Upper lobe of right lung (tissue), 1 donor: Measurements from ENCODE around the gene ERC2. TPM values are rescaled to one million over a fixed set of nuclear protein-coding genes. Genes with fewer than 3 reads are reported as not detected.

ENCODE experiments used
- ATAC-seq: fragments of 200-7000 bp; cut with Tn5 transposase; one replicate; pipeline ENCODE4 v1.9.1; 2020; ENCODE audit warnings: mild to moderate bottlenecking, moderate library complexity
- DNase-seq: peaks from one replicate; pipeline ENCODE4 v3.0.0-alpha.2; 2020
- H3K27ac ChIP-seq: fragments of 200-600 bp; one replicate; pipeline ENCODE4 v1.8.0; 2022
- H3K27me3 ChIP-seq: fragments of 200-600 bp; one replicate; pipeline ENCODE4 v1.8.0; 2022; ENCODE audit warnings: mild to moderate bottlenecking
- H3K36me3 ChIP-seq: fragments of 200-600 bp; one replicate; pipeline ENCODE4 v1.8.0; 2022
- H3K4me1 ChIP-seq: fragments of 200-600 bp; one replicate; pipeline ENCODE4 v1.8.0; 2022
- H3K4me3 ChIP-seq: fragments of 200-600 bp; one replicate; pipeline ENCODE4 v1.8.0; 2022; ENCODE audit warnings: mild to moderate bottlenecking
- H3K9me3 ChIP-seq: fragments of 200-600 bp; one replicate; pipeline ENCODE4 v1.8.0; 2022
- CTCF ChIP-seq: fragments of 200-600 bp; IDR thresholded peaks from one replicate; pipeline ENCODE4 v1.8.0; 2022; ENCODE audit warnings: antibody characterized with exemption
- intact Hi-C: fragments of 100-400 bp; cut with DNase I; formaldehyde crosslinking; loops from one replicate; pipeline ENCODE4 v1.11.0; 2022
- total RNA-seq: library from RNA; stranded (reverse); fragmentation: NEBNext Ultra II Directional; extraction: Animal tissue kit (Norgen Biotek cat#: 25700); gene quantifications from one replicate; pipeline ENCODE4 v1.2.1, GENCODE V29; 2021
- donor health status: DM: no; HTN: yes; CAD: no; lungs with severe emphysema.

ERC2 gene
- total RNA-seq, 1 donor from 2014 or later, result 1.4 TPM

- ATAC-seq (no peak), DNase-seq (no peak)
- H3K27ac ChIP-seq, result no peak overlapping the region
- no peak overlapping the region for H3K4me3 ChIP-seq
- no peaks in the 10 kb centered on the region for H3K27me3 ChIP-seq
- no peaks in the 10 kb centered on the region for H3K9me3 ChIP-seq
- H3K4me1 ChIP-seq, result no peaks in the 10 kb centered on the region
- intact Hi-C loops, result no loop called here
- no peak for TF ChIP-seq CTCF
- no peaks in the 10 kb centered on the region for H3K36me3 ChIP-seq
Observed at GRCh38 chr3:56055951-56056350, 412.3 kb downstream of the ERC2 start.

GRCh38 chr3:56055546-56055945 lies 412.7 kb downstream of the ERC2 start:
- ATAC-seq (no peak), DNase-seq (no peak)
- Histone ChIP-seq H3K36me3 (no peaks in the 10 kb centered on the region), H3K4me1 (no peaks in the 10 kb centered on the region), H3K27ac (no peak overlapping the region), H3K9me3 (no peaks in the 10 kb centered on the region), H3K27me3 (no peaks in the 10 kb centered on the region), H3K4me3 (no peak overlapping the region)
- TF ChIP-seq CTCF, result no peak
- intact Hi-C loops, result no loop called here

- Histone ChIP-seq H3K4me1 (no peaks in the 10 kb centered on the region), H3K9me3 (no peaks in the 10 kb centered on the region), H3K4me3 (no peak overlapping the region), H3K27ac (no peak overlapping the region), H3K27me3 (no peaks in the 10 kb centered on the region), H3K36me3 (no peaks in the 10 kb centered on the region)
- DNase-seq (no peak), ATAC-seq (no peak)
- TF ChIP-seq CTCF, result no peak
- intact Hi-C loops, result no loop called here
Observed at GRCh38 chr3:56054844-56055243, 413.4 kb downstream of the ERC2 start.

- Histone ChIP-seq H3K4me3 (no peak overlapping the region), H3K27ac (no peak overlapping the region), H3K9me3 (no peaks in the 10 kb centered on the region), H3K4me1 (no peaks in the 10 kb centered on the region), H3K27me3 (no peaks in the 10 kb centered on the region), H3K36me3 (no peaks in the 10 kb centered on the region)
- intact Hi-C loops, result no loop called here
- DNase-seq, result no peak
- no peak for TF ChIP-seq CTCF
- no peak for ATAC-seq
Observed at GRCh38 chr3:56053727-56054126, 414.5 kb downstream of the ERC2 start.

- intact Hi-C loops, result no loop called here
- Histone ChIP-seq H3K9me3 (no peaks in the 10 kb centered on the region), H3K4me1 (no peaks in the 10 kb centered on the region), H3K27me3 (no peaks in the 10 kb centered on the region), H3K27ac (no peak overlapping the region), H3K36me3 (no peaks in the 10 kb centered on the region), H3K4me3 (no peak overlapping the region)
- no peak for DNase-seq
- no peak for TF ChIP-seq CTCF
- ATAC-seq, result no peak
Observed at GRCh38 chr3:56052188-56052587, 416.1 kb downstream of the ERC2 start.

GRCh38 chr3:56051052-56051451 lies 417.2 kb downstream of the ERC2 start:
- ATAC-seq, result no peak
- Histone ChIP-seq H3K36me3 (no peaks in the 10 kb centered on the region), H3K4me1 (no peaks in the 10 kb centered on the region), H3K9me3 (no peaks in the 10 kb centered on the region), H3K27ac (no peak overlapping the region), H3K27me3 (no peaks in the 10 kb centered on the region), H3K4me3 (no peak overlapping the region)
- no peak for DNase-seq
- intact Hi-C loops, result no loop called here
- TF ChIP-seq CTCF, result no peak
